Measurements from ENCODE around the gene ZSWIM8. TPM values are rescaled to one million over a fixed set of nuclear protein-coding genes. Genes with fewer than 3 reads are reported as not detected.

The ZSWIM8 gene
- total and polyA plus RNA-seq, 2 donors (not counting 1 experiment from before 2014, with no cell fraction given) = 110 to 147 TPM

GRCh38 chr10:73742454-73742734, 43.0 kb upstream of the ZSWIM8 start:
- ChIA-PET CTCF (interaction anchor here (0.6 to 3.4 kb wide), 2 partner anchors 11 to 128 kb away, joined by 3 to 19 read pairs; no protein-coding TSS in a partner anchor), POLR2A (interaction anchor here (1.1 to 3.5 kb wide), 3 partner anchors 12 to 43 kb away, joined by 3 to 31 read pairs (median 8); partner anchors contain the start of gene ZSWIM8)
- H3K4me1 ChIP-seq (ENCODE audit: control insufficient read depth in 2 of 2, insufficient read depth in 2 of 2, low read length in 2 of 2) = peaks cover 18 to 21% of the 10 kb centered on the region in 2 donors
- 93% methylated on average over 5 of the region's 5 CpGs for WGBS (ENCODE audit: insufficient coverage)
- H3K9me3 ChIP-seq (ENCODE audit: control extremely low read depth in 1 of 3, control insufficient read depth in 2 of 3, insufficient read depth in 1 of 3, low read length in 2 of 3) = no peaks in the 10 kb centered on the region
- TF ChIP-seq EZH2 (IDR thresholded peaks at IDR 0.05; ENCODE audit: borderline replicate concordance, insufficient read depth, low read depth, low read length, poor library complexity, severe bottlenecking) (no peak), CTCF (IDR thresholded peaks at IDR 0.05) (no peak)
- H3K27me3 Mint-ChIP-seq = no peaks in the 10 kb centered on the region
- no peak overlapping the region for H3K9ac ChIP-seq (ENCODE audit: low read length)
- H4K20me1 ChIP-seq (ENCODE audit: control insufficient read depth, insufficient read depth, low read length, poor library complexity, severe bottlenecking) = no peaks in the 10 kb centered on the region
- DNase-seq (no peak), ATAC-seq (ENCODE audit: low read depth) (no peak)
- no peak overlapping the region for H3K4me2 ChIP-seq (replicated peaks; ENCODE audit: low read depth, low read length, poor library complexity, severe bottlenecking)
- H3K4me3 ChIP-seq (ENCODE audit: control extremely low read depth in 1 of 5, extremely low read depth in 1 of 5, insufficient read depth in 1 of 5, low read depth in 2 of 5, low read length in 4 of 5) = no peak overlapping the region
- H3K79me2 ChIP-seq (ENCODE audit: control insufficient read depth, insufficient read depth, low read length) = peaks cover 63% of the 10 kb centered on the region
- H3K9me3 Mint-ChIP-seq (ENCODE audit: insufficient read depth) = no peaks in the 10 kb centered on the region
- peaks cover 0 to 7% of the 10 kb centered on the region in 2 experiments for H3K36me3 ChIP-seq (replicated peaks in 1 of 2; ENCODE audit: control extremely low read depth in 1 of 2, control insufficient read depth in 1 of 2, extremely low read depth in 1 of 2, insufficient read depth in 2 of 2, low read length in 1 of 2)
- H3K27ac Mint-ChIP-seq = peak overlapping the region; percentile 32
- no peak overlapping the region for H3K27ac ChIP-seq (ENCODE audit: low read length in 2 of 2)
- H2AFZ ChIP-seq (ENCODE audit: insufficient read depth, low read depth, low read length, poor library complexity, severe bottlenecking) = no peak overlapping the region
- no peak overlapping the region for H3K4me3 Mint-ChIP-seq
- peaks cover 32% of the 10 kb centered on the region for H3K4me1 Mint-ChIP-seq
- H3K27me3 ChIP-seq (replicated peaks in 1 of 4; ENCODE audit: control extremely low read depth in 1 of 4, control insufficient read depth in 3 of 4, insufficient read depth in 4 of 4, low read length in 3 of 4) = no peaks in the 10 kb centered on the region
- intact Hi-C loops (cut with micrococcal nuclease) = loop anchor here (5.0 kb wide), 1 partner anchor 575 kb away; the partner anchor contains the start of genes ECD and FAM149B1

DNA sequence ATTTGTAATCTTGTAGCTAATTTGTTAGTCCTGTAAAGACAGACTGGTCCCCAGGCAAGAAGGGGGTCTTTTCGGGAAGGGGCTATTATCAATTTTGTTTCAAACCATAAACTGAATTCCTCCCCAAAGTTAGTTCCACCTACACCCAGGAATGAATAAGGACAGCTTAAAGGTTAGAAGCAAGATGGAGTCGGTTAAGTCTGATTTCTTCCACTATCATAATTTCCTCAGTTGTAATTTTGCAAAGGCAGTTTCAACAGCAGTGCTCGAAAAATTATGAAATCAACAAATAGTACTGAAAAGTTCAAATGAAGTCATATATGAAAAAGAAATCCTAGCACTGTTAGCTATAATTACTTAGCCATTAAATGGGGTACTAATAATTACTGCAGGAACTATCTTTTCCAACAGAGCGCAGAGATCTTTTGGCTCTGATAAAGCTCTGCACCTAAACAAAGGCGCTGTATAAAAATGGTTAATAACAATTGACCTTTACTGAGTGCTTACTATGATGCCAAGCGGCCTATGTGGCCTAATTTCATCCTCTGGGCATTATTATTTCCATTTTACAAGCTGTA, 42.0 kb upstream of the ZSWIM8 start:
- POLR2A ChIA-PET = interaction anchor here (0.9 to 3.5 kb wide), 5 partner anchors 13 to 42 kb away, joined by 5 to 31 read pairs (median 10); partner anchors contain the start of genes CHCHD1 and ZSWIM8
- Histone ChIP-seq H3K4me1 (ENCODE audit: control insufficient read depth in 2 of 2, insufficient read depth in 2 of 2, low read length in 2 of 2) (peaks cover 18 to 21% of the 10 kb centered on the region in 2 donors), H3K4me2 (replicated peaks; ENCODE audit: low read depth, low read length, poor library complexity, severe bottlenecking) (peak overlapping the region; percentile 81), H3K9me3 (ENCODE audit: control extremely low read depth in 1 of 3, control insufficient read depth in 2 of 3, insufficient read depth in 1 of 3, low read length in 2 of 3) (no peaks in the 10 kb centered on the region), H3K27ac (ENCODE audit: low read length in 2 of 2) (peak overlapping the region; percentile 88 to 99), H3K27me3 (replicated peaks in 1 of 4; ENCODE audit: control extremely low read depth in 1 of 4, control insufficient read depth in 3 of 4, insufficient read depth in 4 of 4, low read length in 3 of 4) (no peaks in the 10 kb centered on the region), H3K4me3 (ENCODE audit: control extremely low read depth in 1 of 5, extremely low read depth in 1 of 5, insufficient read depth in 1 of 5, low read depth in 2 of 5, low read length in 4 of 5) (peak overlapping the region; percentile 89 to 99 (median 95)), H3K79me2 (ENCODE audit: control insufficient read depth, insufficient read depth, low read length) (peaks cover 72% of the 10 kb centered on the region), H3K36me3 (replicated peaks in 1 of 2; ENCODE audit: control extremely low read depth in 1 of 2, control insufficient read depth in 1 of 2, extremely low read depth in 1 of 2, insufficient read depth in 2 of 2, low read length in 1 of 2) (peaks cover 0 to 7% of the 10 kb centered on the region in 2 experiments), H4K20me1 (ENCODE audit: control insufficient read depth, insufficient read depth, low read length, poor library complexity, severe bottlenecking) (no peaks in the 10 kb centered on the region), H2AFZ (ENCODE audit: insufficient read depth, low read depth, low read length, poor library complexity, severe bottlenecking) (peak overlapping the region; percentile 98), H3K9ac (ENCODE audit: low read length) (peak overlapping the region; percentile 98)
- Mint-ChIP-seq H3K4me1 (peaks cover 32% of the 10 kb centered on the region), H3K27ac (peak overlapping the region; percentile 100), H3K27me3 (no peaks in the 10 kb centered on the region), H3K9me3 (ENCODE audit: insufficient read depth) (no peaks in the 10 kb centered on the region), H3K4me3 (peak overlapping the region; percentile 100)
- intact Hi-C loops (cut with micrococcal nuclease) = loop anchor here (5.0 kb wide), 1 partner anchor 576 kb away; the partner anchor contains the start of genes ECD and FAM149B1
- CTCF ChIA-PET = interaction anchor here (0.7 to 3.4 kb wide), 4 partner anchors 12 to 137 kb away, joined by 3 to 19 read pairs (median 6); a partner anchor contains a TSS
- ATAC-seq (ENCODE audit: low read depth) = no peak
- DNase-seq = no peak
- no peak for TF ChIP-seq EZH2 (IDR thresholded peaks at IDR 0.05; ENCODE audit: borderline replicate concordance, insufficient read depth, low read depth, low read length, poor library complexity, severe bottlenecking)
- TF ChIP-seq CTCF (IDR thresholded peaks at IDR 0.05) = no peak
- WGBS (ENCODE audit: insufficient coverage) = 20% methylated on average over 1 of the region's 6 CpGs

Data from B cell (primary cell).